Neural progenitor cell (in vitro differentiated cells): Measurements from ENCODE around the gene TLCD1.

Experiments used
- CTCF ChIP-seq: fragments of 200-600 bp; sonication (generic); IDR thresholded peaks from 2 replicates; pipeline ENCODE4 v1.5.1; 2017; ENCODE audit warnings: antibody characterized with exemption, mild to moderate bottlenecking
- EZH2 ChIP-seq: fragments of 200-600 bp; sonication (generic); IDR thresholded peaks from 2 replicates; pipeline ENCODE4 v1.6.1; 2017; ENCODE audit warnings: antibody characterized with exemption, mild to moderate bottlenecking, moderate library complexity

GRCh38 chr17:28729950-28730330 is 3.9 kb upstream of the TLCD1 start:
- no peak for TF ChIP-seq CTCF
- no peak for TF ChIP-seq EZH2
